ENCODE measurements around the gene CDKN1A. TPM values are rescaled to one million over a fixed set of nuclear protein-coding genes. Genes with fewer than 3 reads are reported as not detected.
A peak's percentile ranks its signal among the peaks of the same experiment; 100 is the strongest.

CDKN1A gene
- total and polyA plus RNA-seq, 9 of the 15 experiments (the other 6 are each of a cell fraction or from before 2014, with no cell fraction given), result 0.25 to 8.1 (median 5.1) TPM

- FAIRE-seq (no peak), ATAC-seq (no peak), DNase-seq (ENCODE audit: extremely low read depth in 1 of 4, low spot score in 3 of 4) (no peak)
- no TSS peak for BruUV-seq (replicated peaks)
- peaks cover 53 to 75% of the 10 kb centered on the region in 2 experiments for H3K27me3 ChIP-seq (ENCODE audit: control insufficient read depth in 2 of 2, insufficient read depth in 2 of 2, low read length in 2 of 2)
- H2AFZ ChIP-seq (ENCODE audit: low read depth, low read length), result no peak overlapping the region
- no peak for TF ChIP-seq ADNP (tag; IDR thresholded peaks at IDR 0.05)
- H3K4me1 ChIP-seq (replicated peaks in 1 of 2; ENCODE audit: control insufficient read depth in 2 of 2, insufficient read depth in 2 of 2, low read length in 2 of 2), result peaks cover 0 to 13% of the 10 kb centered on the region in 2 experiments; a peak in 3 of 5 replicates
- in situ Hi-C loops (cut with MboI) (no loop called here), intact Hi-C loops (cut with micrococcal nuclease) (no loop called here)
- H3K79me2 ChIP-seq (ENCODE audit: control insufficient read depth, insufficient read depth, low read length), result no peaks in the 10 kb centered on the region
- H3K9ac ChIP-seq (ENCODE audit: insufficient read depth in 1 of 2, low read depth in 2 of 2, low read length in 2 of 2), result no peak overlapping the region
- 0% methylated on average over 5 of the region's 5 CpGs for WGBS (ENCODE audit: insufficient coverage, low coverage, missing lambda C conversion rate)
- H3K27ac ChIP-seq (ENCODE audit: extremely low read depth, low read depth, low read length), result no peak overlapping the region
- peaks cover 8% of the 10 kb centered on the region; the same call in 1 of the 2 replicates for H4K20me1 ChIP-seq (replicated peaks; ENCODE audit: control insufficient read depth, insufficient read depth, low read length)
- H3K4me3 ChIP-seq, result no peak overlapping the region
- no peaks in the 10 kb centered on the region for H3K36me3 ChIP-seq (ENCODE audit: control insufficient read depth, insufficient read depth, low read length)
- H3K9me1 ChIP-seq (ENCODE audit: control insufficient read depth, insufficient read depth, low read length), result no peaks in the 10 kb centered on the region
- CTCF ChIA-PET (ENCODE audit: low intra/inter-chr PET ratio), result no interaction called here
- POLR2A ChIA-PET, result interaction anchor here (0.9 to 1.7 kb wide), 3 partner anchors 9 to 135 kb away, joined by 3 to 8 read pairs (median 4); no protein-coding TSS in a partner anchor
- no peak overlapping the region for H3K4me2 ChIP-seq (ENCODE audit: insufficient read depth, low read length)
- H3K9me3 ChIP-seq (replicated peaks; ENCODE audit: control insufficient read depth, insufficient read depth, low read depth, low read length), result no peaks in the 10 kb centered on the region
Measured at GRCh38 chr6:36733300-36733699, 54.8 kb downstream of the CDKN1A start.

- no TSS peak for BruUV-seq (replicated peaks)
- intact Hi-C loops (cut with micrococcal nuclease), result no loop called here
- DNase-seq (ENCODE audit: extremely low read depth in 1 of 4, low spot score in 3 of 4) (no peak), ATAC-seq (no peak), FAIRE-seq (peak; percentile 49)
- no peak overlapping the region for H3K27ac ChIP-seq (ENCODE audit: extremely low read depth, low read depth, low read length)
- H3K27me3 ChIP-seq (ENCODE audit: control insufficient read depth in 2 of 2, insufficient read depth in 2 of 2, low read length in 2 of 2), result peaks cover 44 to 77% of the 10 kb centered on the region in 2 experiments
- no peaks in the 10 kb centered on the region for H3K9me3 ChIP-seq (replicated peaks; ENCODE audit: control insufficient read depth, insufficient read depth, low read depth, low read length)
- 0% methylated on average over 7 of the region's 7 CpGs for WGBS (ENCODE audit: insufficient coverage, low coverage, missing lambda C conversion rate)
- H3K4me3 ChIP-seq, result no peak overlapping the region
- H4K20me1 ChIP-seq (replicated peaks; ENCODE audit: control insufficient read depth, insufficient read depth, low read length), result peaks cover 8% of the 10 kb centered on the region; the same call in 1 of the 2 replicates
- ChIA-PET CTCF (ENCODE audit: low intra/inter-chr PET ratio) (no interaction called here), POLR2A (interaction anchor here (0.6 kb wide), 1 partner anchor 790 kb away, joined by 4 read pairs; no protein-coding TSS in a partner anchor)
- no peaks in the 10 kb centered on the region for H3K9me1 ChIP-seq (ENCODE audit: control insufficient read depth, insufficient read depth, low read length)
- no peak overlapping the region for H2AFZ ChIP-seq (ENCODE audit: low read depth, low read length)
- TF ChIP-seq MAZ (CRISPR knock-in tag; conservative IDR thresholded peaks at IDR 0.05 in 1 of 2, IDR thresholded peaks at IDR 0.05 in 1 of 2) (no peak), BCOR (IDR thresholded peaks at IDR 0.05) (peak; percentile 70; the same call in 1 of the 2 replicates), RBM25 (IDR thresholded peaks at IDR 0.05; ENCODE audit: low read depth, low read length, severe bottlenecking) (peak; percentile 11)
- no peaks in the 10 kb centered on the region for H3K36me3 ChIP-seq (ENCODE audit: control insufficient read depth, insufficient read depth, low read length)
- no peak overlapping the region for H3K4me2 ChIP-seq (ENCODE audit: insufficient read depth, low read length)
- H3K79me2 ChIP-seq (ENCODE audit: control insufficient read depth, insufficient read depth, low read length), result no peaks in the 10 kb centered on the region
- peaks cover 0 to 10% of the 10 kb centered on the region in 2 experiments; a peak in 3 of 5 replicates for H3K4me1 ChIP-seq (replicated peaks in 1 of 2; ENCODE audit: control insufficient read depth in 2 of 2, insufficient read depth in 2 of 2, low read length in 2 of 2)
- in situ Hi-C loops (cut with MboI), result no loop called here
- H3K9ac ChIP-seq (ENCODE audit: insufficient read depth in 1 of 2, low read depth in 2 of 2, low read length in 2 of 2), result peak overlapping the region in 1 of 2 experiments; percentile 37; a peak in 1 of 4 replicates
Measured at GRCh38 chr6:36734486-36735060, 56.1 kb downstream of the CDKN1A start.

Data from K562 (cell line).